HG02571 (cell line): Measurements from ENCODE around the gene CBLC.

ENCODE experiments used
- ATAC-seq: cut with Tn5 transposase; IDR thresholded peaks from one replicate; pipeline ENCODE4 v1.9.1; 2021; ENCODE audit warnings: mild to moderate bottlenecking, moderate library complexity; ENCODE audit not compliant: unreplicated experiment

Gene CBLC

DNA sequence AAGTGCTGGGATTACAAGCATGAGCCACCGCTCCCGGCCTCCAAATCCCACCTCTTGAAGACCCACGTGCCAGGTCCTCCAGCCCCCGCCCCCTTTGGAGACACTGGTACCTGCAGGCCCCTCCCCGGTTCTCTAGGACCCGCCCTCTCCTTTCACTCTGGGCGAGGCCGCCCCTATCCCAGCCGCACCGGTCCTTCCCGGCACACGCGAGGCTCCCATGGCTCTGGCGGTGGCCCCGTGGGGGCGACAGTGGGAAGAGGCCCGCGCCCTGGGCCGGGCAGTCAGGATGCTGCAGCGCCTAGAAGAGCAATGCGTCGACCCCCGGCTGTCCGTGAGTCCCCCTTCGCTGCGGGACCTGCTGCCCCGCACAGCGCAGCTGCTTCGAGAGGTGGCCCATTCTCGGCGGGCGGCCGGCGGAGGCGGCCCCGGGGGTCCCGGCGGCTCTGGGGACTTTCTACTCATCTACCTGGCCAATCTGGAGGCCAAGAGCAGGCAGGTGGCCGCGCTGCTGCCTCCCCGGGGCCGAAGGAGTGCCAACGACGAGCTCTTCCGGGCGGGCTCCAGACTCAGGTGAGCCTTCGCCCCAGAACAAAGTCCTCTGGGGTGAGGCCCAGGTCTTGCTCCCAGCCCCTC is at the start of gene CBLC:
CBLC (plus strand) TSS at position 176 of the 633 bp plus-strand sequence; CDS start at position 218, 42 bp downstream.
- ATAC-seq = no peak

DNA sequence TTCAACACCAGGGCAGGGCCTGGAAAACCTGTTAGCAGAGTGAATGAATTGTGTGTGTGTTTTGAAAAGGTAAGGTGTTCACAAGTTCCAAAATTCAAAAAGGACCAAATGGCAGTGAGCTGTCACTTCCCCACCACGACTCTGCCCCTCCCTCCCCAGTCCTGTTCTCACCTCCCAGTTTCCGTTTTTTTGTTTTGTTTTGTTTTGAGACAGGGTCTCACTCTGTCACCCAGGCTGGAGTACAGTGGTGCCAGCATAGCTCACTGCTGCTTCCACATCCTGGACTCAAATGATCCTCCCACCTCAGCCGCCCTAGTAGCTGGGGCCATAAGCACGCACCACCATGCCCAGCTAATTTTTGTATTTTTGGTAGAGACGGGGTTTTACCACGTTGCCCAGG is 49.5 kb upstream of the CBLC start:
- no peak for ATAC-seq

DNA sequence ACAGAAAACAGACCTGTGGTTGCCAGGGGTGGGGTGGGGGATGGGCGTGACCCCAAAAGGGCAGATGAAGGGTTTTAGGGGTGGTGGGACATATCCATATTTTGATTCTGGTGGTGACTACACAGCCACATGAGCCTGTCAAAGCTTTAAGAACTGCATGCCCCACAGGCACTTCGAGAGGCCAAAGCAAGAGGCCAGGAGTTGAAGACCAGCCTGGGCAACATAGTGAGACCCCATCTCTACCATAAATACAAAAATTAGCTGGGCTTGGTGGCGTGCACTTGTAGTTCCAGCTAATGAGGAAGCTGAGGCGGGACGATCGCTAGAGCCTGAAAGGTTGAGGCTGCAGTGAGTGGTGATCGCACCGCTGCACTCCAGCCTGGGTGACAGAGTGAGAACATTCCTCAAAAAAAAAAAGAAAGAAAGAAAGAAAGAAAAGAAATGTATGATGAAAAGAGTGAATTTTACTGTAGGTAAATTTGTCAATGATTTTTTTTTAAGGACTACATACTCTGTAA is 48.1 kb upstream of the CBLC start:
- no peak for ATAC-seq

GRCh38 chr19:44731081-44731480 is 46.6 kb upstream of the CBLC start:
- no peak for ATAC-seq

- ATAC-seq = no peak
Observed at GRCh38 chr19:44731622-44732021, 46.1 kb upstream of the CBLC start.

- ATAC-seq = no peak
Observed at GRCh38 chr19:44732235-44733014, 45.3 kb upstream of the CBLC start.

GRCh38 chr19:44734357-44734756 is 43.3 kb upstream of the CBLC start:
- ATAC-seq = no peak

GRCh38 chr19:44735011-44735410 is 42.7 kb upstream of the CBLC start:
- ATAC-seq = no peak

- ATAC-seq = no peak
Observed at GRCh38 chr19:44737238-44738071, 40.2 kb upstream of the CBLC start.

DNA sequence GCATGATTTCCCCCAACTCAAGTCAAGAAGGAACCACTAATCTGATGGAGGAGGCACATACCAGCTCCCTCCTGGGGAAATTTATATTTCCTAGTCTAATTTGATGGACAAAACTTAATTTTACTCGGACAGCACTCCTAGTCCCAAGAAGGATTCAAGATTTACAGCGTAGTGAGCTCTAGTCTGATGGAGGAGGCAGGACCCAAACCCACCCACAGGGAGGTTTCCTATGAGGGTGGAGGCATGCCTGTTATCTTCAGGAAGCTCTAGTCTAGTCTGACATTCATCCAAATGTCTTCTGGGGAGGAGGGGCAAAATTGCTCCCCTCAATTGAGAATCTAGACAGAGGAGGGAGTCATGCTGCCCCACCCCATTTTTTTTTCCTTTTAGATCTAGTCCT is 39.6 kb upstream of the CBLC start:
- no peak for ATAC-seq

DNA sequence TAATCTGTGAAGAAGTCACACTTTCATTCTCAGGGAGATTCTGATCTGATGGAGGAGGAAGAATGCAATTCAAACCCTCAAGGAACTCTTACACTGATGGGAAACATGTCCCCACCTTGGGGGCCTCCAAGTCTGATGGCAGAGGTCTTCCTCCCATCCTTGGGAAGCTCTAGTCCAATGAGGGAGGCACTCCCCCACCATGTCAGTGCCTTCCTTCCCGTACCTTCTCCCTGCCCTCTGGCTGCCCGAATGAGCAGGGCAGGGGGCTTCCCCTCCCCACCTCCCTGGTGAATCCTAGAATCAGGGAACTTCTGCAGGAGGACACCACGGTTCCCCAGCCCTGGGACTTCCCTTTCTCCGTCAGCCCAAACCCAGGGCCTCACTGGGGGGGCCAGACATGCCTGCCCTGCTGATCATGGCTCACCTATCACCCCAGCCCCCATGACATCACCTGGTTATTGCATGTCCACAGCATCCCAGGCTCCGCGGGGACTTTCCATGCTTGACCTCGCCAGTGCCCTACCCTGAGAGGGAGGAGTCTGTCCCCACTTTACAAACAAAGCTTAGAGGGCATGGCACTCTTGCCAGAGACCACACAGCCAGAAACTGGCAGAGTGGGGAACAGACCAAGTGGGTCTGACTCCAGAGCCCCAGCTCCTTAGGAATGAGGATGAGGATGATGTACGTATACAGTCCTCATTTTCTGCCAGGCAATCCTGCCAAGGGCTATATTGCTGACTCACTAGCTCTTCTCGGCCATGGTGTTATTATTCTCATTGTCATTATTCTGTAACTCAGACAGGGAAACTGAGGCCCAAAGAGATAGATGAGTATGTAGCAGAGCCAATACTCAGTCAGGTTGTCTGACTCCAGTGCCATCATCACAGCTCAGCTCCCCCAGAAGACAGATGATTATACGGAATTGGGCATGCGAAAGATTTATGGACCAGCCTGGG is 38.8 kb upstream of the CBLC start:
- no peak for ATAC-seq

DNA sequence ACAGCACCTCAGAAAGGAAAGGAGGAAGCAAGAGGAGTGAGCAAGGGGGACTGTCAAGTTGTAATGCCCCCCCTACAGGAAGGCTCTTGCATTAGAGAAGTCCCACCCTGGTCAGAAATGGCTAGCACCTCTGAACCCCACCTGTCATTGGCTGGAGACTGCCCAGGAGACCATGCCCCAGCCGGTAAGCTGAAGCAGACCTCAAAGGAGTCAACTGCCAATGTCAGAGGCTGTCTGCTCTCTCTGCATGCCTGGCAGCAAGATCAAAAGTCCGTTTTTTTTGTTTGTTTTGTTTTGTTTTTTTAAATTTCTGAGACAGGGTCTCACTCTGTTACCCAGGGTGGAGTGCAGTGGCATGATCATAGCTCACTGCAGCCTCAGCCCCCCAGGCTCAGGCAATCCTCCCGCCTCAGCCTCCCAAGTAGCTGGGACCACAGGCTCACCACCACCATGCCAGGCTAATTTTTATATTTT is 37.3 kb upstream of the CBLC start:
- ATAC-seq = no peak

DNA sequence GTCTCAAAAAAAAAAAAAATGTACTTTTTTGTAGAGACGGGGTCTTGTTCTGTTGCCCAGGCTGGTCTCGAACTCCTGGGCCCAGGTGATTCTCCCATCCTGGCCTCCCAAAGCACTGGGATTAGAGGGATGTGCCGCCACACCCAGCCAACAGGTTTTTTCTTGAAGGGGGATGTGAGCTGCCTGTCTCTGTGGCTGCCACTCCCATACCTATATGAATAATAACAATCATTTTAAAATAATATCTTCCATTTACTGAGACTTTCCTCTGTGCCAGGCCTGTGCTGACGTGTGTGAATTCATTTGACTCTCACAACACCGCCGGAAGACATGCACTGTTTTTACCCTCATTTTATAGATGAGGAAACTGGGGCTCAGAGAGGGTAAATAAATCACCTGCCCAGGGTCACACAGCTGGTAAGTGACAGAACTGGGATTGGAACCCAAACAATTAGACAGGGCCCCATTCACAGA is 36.4 kb upstream of the CBLC start:
- no peak for ATAC-seq

- no peak for ATAC-seq
Observed at GRCh38 chr19:44741841-44742329, 35.8 kb upstream of the CBLC start.

- no peak for ATAC-seq
Observed at GRCh38 chr19:44742330-44743061, 35.2 kb upstream of the CBLC start.

- ATAC-seq = no peak
Observed at GRCh38 chr19:44744871-44745332, 32.8 kb upstream of the CBLC start.

DNA sequence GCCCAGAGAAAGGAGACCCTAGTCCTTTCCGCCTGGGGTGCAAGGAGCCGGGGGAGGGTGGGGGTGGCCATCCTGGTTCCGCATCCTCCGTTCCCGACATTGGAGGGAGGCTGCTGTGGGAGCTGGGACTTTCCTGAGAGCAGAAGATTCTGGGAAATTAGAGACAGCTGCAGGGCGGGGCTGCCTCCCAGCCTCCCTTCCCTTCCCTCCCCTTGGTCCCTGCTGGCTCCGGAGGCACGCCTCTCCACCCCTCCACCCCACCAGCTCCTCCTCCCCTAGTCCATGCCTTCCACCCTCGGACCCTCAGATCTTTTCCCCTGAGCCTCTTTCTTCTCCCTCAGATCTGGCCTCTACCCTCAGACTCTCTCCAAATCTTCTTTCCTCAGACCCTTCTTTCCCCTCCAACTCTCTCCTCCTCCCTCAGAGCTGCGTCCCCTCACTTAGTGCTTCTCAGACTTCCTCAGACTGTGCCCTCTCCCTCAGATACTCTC is 32.3 kb upstream of the CBLC start:
- no peak for ATAC-seq

- no peak for ATAC-seq
Observed at GRCh38 chr19:44745887-44746600, 31.6 kb upstream of the CBLC start.
